BLaER1 treated with 17β-estradiol and CSF1 and Interleukin-3, amounts not matched to agents 10 nM and 100 nM (cell line): ENCODE measurements around the gene ARHGAP15.

Experiments used
- H3K27ac ChIP-seq, 11 experiments: shearing (Covaris generic); formaldehyde crosslinking; 2 replicates each; pipeline ENCODE4 v1.8.1; 2022
- H3K27me3 ChIP-seq, 11 experiments: shearing (Covaris generic); formaldehyde crosslinking; 2 replicates each; pipeline ENCODE4 v1.8.1; 2022
- H3K36me3 ChIP-seq, 11 experiments: shearing (Covaris generic); formaldehyde crosslinking; 2 replicates each; pipeline ENCODE4 v1.8.1; 2022
- H3K4me1 ChIP-seq, 10 experiments: shearing (Covaris generic); formaldehyde crosslinking; 2 replicates each; pipeline ENCODE4 v1.8.1; 2022
- H3K4me2 ChIP-seq, 11 experiments: shearing (Covaris generic); formaldehyde crosslinking; 2 replicates each; pipeline ENCODE4 v1.8.1; 2022
- H3K4me3 ChIP-seq, 10 experiments: shearing (Covaris generic); formaldehyde crosslinking; 2 replicates each; pipeline ENCODE4 v1.8.1; 2022
- H3K9ac ChIP-seq, 11 experiments: shearing (Covaris generic); formaldehyde crosslinking; 2 replicates each; pipeline ENCODE4 v1.8.1; 2022
- H3K9me3 ChIP-seq, 11 experiments: shearing (Covaris generic); formaldehyde crosslinking; replicated peaks in 1 of 11; 2 replicates each; pipeline ENCODE4 v1.8.1; 2022
- H4K20me1 ChIP-seq, 11 experiments: shearing (Covaris generic); formaldehyde crosslinking; 2 replicates each; pipeline ENCODE4 v1.8.1; 2022
- Cebpa-rat ChIP-seq, 11 experiments: shearing (Covaris generic); IDR thresholded peaks; 2 replicates each; pipeline ENCODE4 v1.8.1; 2022

The ARHGAP15 gene

GRCh38 chr2:143498496-143498895, 369.3 kb downstream of the ARHGAP15 start:
- Histone ChIP-seq H3K9me3 (peaks cover 0 to 9% (median 3%) of the 10 kb centered on the region in 11 experiments; a peak in 11 of 22 replicates), H3K4me1 (no peaks in the 10 kb centered on the region), H3K4me3 (no peak overlapping the region), H3K27ac (no peak overlapping the region), H3K27me3 (no peaks in the 10 kb centered on the region), H3K4me2 (no peak overlapping the region), H3K36me3 (peaks cover 2 to 33% (median 10%) of the 10 kb centered on the region in 11 experiments; a peak in 15 of 22 replicates), H4K20me1 (no peaks in the 10 kb centered on the region; a peak in 2 of 22 replicates), H3K9ac (no peak overlapping the region)
- TF ChIP-seq Cebpa-rat (IDR thresholded peaks at IDR 0.05), result no peak

GRCh38 chr2:143499061-143499460, 369.8 kb downstream of the ARHGAP15 start:
- no peak overlapping the region for H3K4me3 ChIP-seq

DNA sequence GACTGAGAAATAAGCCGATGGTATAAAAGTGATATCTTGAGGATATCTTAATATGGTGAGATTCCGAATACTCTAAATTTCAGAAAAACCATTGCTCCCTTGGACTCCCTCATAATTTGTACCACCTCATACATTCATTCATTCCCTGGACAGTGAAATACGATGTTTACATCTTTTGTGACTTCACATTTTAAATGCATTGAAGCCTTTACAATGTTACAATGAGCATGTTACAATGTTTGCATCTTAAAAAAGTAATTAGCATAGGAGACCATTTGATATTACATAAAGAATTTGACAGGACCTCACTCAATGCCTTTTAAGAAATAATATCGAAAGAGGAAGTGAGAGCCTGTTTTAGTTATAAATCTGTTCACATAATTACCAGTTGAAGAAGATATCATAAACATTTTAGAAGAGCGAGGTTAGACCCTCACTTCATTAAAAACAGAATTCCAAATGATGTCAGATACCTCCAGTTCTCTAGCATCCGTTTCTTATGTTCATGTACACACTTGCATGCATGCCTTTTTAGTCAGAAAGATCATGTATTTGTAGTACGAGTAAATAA, 372.0 kb downstream of the ARHGAP15 start:
- no peaks in the 10 kb centered on the region for H3K9me3 ChIP-seq
- H3K4me2 ChIP-seq, result no peak overlapping the region
- H3K36me3 ChIP-seq, result peaks cover 0 to 42% (median 16%) of the 10 kb centered on the region in 11 experiments; a peak in 13 of 22 replicates

More at GRCh38 chr2:143499061-143499460, 369.8 kb downstream of the ARHGAP15 start:
- no peak overlapping the region for H3K27ac ChIP-seq
- H3K4me1 ChIP-seq, result no peaks in the 10 kb centered on the region
- H3K9ac ChIP-seq, result no peak overlapping the region
- no peak overlapping the region for H3K4me2 ChIP-seq
- no peaks in the 10 kb centered on the region for H3K27me3 ChIP-seq
- H4K20me1 ChIP-seq, result no peaks in the 10 kb centered on the region; a peak in 3 of 22 replicates
- H3K36me3 ChIP-seq, result peaks cover 0 to 34% (median 11%) of the 10 kb centered on the region in 11 experiments; a peak in 11 of 22 replicates
- peaks cover 0 to 6% (median 0%) of the 10 kb centered on the region in 11 experiments; a peak in 1 of 22 replicates for H3K9me3 ChIP-seq
- TF ChIP-seq Cebpa-rat (IDR thresholded peaks at IDR 0.05), result no peak

DNA sequence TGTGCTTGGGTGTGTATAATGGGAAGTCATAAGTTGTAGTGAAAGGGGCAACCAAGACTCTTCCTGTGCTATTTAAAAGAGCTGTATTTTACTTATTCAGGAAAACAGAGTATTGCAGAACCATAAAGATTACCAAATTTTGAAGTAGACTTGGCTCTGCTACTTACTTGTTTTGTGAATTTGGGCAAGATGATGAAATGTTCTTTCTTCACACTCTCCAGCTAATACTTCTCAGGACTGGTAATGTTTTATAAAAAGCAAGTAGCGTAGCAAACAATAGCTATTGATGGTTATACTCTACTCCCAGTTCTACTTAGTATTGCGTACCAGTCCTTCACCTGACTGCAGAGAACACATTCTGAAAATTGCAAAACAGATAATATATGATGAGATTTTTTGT, 374.1 kb downstream of the ARHGAP15 start:
- H3K4me2 ChIP-seq, result no peak overlapping the region
- H3K36me3 ChIP-seq, result peaks cover 0 to 49% (median 16%) of the 10 kb centered on the region in 11 experiments; a peak in 13 of 22 replicates
- H3K27me3 ChIP-seq, result no peaks in the 10 kb centered on the region
- no peaks in the 10 kb centered on the region for H3K4me1 ChIP-seq
- H3K9ac ChIP-seq, result no peak overlapping the region
- TF ChIP-seq Cebpa-rat (IDR thresholded peaks at IDR 0.05), result no peak
- H3K9me3 ChIP-seq, result no peaks in the 10 kb centered on the region
- H3K27ac ChIP-seq, result no peak overlapping the region
- H3K4me3 ChIP-seq, result no peak overlapping the region
- peaks cover 0 to 6% (median 0%) of the 10 kb centered on the region in 11 experiments; a peak in 1 of 22 replicates for H4K20me1 ChIP-seq

More for the DNA sequence above, 372.0 kb downstream of the ARHGAP15 start:
- H3K27ac ChIP-seq, result no peak overlapping the region
- H3K4me1 ChIP-seq, result no peaks in the 10 kb centered on the region
- no peaks in the 10 kb centered on the region for H3K27me3 ChIP-seq
- no peak overlapping the region for H3K4me3 ChIP-seq
- no peak overlapping the region for H3K9ac ChIP-seq
- TF ChIP-seq Cebpa-rat (IDR thresholded peaks at IDR 0.05), result no peak
- H4K20me1 ChIP-seq, result peaks cover 0 to 6% (median 0%) of the 10 kb centered on the region in 11 experiments; a peak in 3 of 22 replicates

DNA sequence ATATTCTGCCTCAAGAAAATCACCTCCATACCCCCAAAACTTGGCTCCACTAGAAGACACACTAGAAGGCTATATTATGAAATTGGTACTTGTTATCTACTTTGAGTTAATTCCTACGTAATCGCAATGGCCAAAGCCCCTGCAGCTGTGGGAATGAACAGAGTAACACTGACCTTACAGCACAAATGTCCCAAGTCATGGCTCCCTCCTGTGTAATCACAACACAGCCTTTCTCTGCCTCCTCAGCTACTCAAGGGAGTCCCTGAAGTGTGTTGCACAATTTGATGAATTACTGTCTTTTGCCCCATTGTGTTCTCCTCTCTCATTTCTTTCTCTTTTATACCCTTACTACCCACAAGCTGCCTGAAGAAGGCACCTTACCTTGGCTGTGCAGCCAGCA, 375.2 kb downstream of the ARHGAP15 start:
- no peak overlapping the region for H3K4me2 ChIP-seq
- H3K27ac ChIP-seq, result no peak overlapping the region
- no peak for TF ChIP-seq Cebpa-rat (IDR thresholded peaks at IDR 0.05)
- H3K4me3 ChIP-seq, result no peak overlapping the region
- no peaks in the 10 kb centered on the region for H3K27me3 ChIP-seq
- no peaks in the 10 kb centered on the region for H3K9me3 ChIP-seq
- peaks cover 0 to 6% (median 0%) of the 10 kb centered on the region in 11 experiments; a peak in 1 of 22 replicates for H4K20me1 ChIP-seq
- H3K9ac ChIP-seq, result no peak overlapping the region
- peaks cover 0 to 50% (median 16%) of the 10 kb centered on the region in 11 experiments; a peak in 13 of 22 replicates for H3K36me3 ChIP-seq
- H3K4me1 ChIP-seq, result no peaks in the 10 kb centered on the region

DNA sequence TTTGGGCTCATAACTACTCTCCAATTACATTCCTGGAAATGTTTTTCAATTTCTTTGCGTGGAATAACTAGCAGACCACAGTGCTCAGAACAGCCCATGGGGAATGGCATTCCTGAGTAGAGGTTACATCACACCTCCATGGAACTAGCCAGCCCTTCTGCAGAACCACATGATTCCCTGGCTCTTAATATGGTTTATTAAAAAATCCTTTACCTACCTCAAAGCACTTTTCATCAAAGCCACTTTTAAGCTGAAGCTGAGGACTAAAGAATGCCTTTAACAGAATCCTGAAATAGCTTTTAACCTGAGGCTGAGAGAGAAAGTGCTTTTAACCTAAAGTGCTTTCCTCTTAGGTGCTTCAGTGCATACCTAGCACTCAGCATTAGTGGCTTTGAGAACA, 376.3 kb downstream of the ARHGAP15 start:
- H3K4me1 ChIP-seq, result no peaks in the 10 kb centered on the region
- H3K4me3 ChIP-seq, result no peak overlapping the region
- no peak for TF ChIP-seq Cebpa-rat (IDR thresholded peaks at IDR 0.05)
- no peaks in the 10 kb centered on the region for H3K27me3 ChIP-seq
- peaks cover 0 to 6% (median 0%) of the 10 kb centered on the region in 11 experiments; a peak in 1 of 22 replicates for H4K20me1 ChIP-seq
- peaks cover 0 to 53% (median 16%) of the 10 kb centered on the region in 11 experiments; a peak in 13 of 22 replicates for H3K36me3 ChIP-seq
- no peak overlapping the region for H3K9ac ChIP-seq
- no peak overlapping the region for H3K4me2 ChIP-seq
- H3K9me3 ChIP-seq, result no peaks in the 10 kb centered on the region
- H3K27ac ChIP-seq, result no peak overlapping the region

DNA sequence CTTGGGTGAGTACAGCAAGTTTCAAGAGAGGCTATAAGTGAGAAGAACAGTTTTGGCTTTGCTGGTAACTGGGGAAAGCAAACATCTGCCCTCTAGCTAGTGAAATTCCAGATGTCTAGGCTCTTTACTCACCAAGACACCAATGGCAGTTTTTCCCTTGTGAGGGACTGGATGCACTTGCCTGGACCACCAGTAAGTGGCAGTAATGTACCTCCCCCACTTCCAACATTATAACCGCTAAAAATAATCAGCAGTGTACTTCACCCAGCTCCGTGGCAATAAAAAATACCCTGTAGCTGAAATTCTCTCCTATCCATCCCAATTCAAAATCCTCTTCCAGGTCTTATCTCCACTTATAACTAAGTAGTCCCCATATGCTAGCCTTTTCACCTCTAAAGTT, 383.9 kb downstream of the ARHGAP15 start:
- Histone ChIP-seq H3K4me2 (no peak overlapping the region), H4K20me1 (peaks cover 0 to 8% (median 0%) of the 10 kb centered on the region in 11 experiments; a peak in 1 of 22 replicates), H3K27me3 (no peaks in the 10 kb centered on the region), H3K4me1 (no peaks in the 10 kb centered on the region), H3K4me3 (no peak overlapping the region), H3K36me3 (peaks cover 4 to 38% (median 13%) of the 10 kb centered on the region in 11 experiments; a peak in 16 of 22 replicates), H3K9me3 (peaks cover 0 to 5% (median 0%) of the 10 kb centered on the region in 11 experiments; a peak in 4 of 22 replicates), H3K9ac (peak overlapping the region in 1 of 11 experiments; percentile 18; a peak in 1 of 22 replicates), H3K27ac (no peak overlapping the region)
- TF ChIP-seq Cebpa-rat (IDR thresholded peaks at IDR 0.05), result no peak

GRCh38 chr2:143514413-143514812, 385.2 kb downstream of the ARHGAP15 start:
- H3K27me3 ChIP-seq, result no peaks in the 10 kb centered on the region
- H3K4me3 ChIP-seq, result no peak overlapping the region
- no peak overlapping the region for H3K9ac ChIP-seq
- no peak for TF ChIP-seq Cebpa-rat (IDR thresholded peaks at IDR 0.05)
- peaks cover 0 to 8% (median 0%) of the 10 kb centered on the region in 11 experiments; a peak in 1 of 22 replicates for H4K20me1 ChIP-seq
- no peak overlapping the region for H3K27ac ChIP-seq
- H3K36me3 ChIP-seq, result peaks cover 10 to 49% (median 22%) of the 10 kb centered on the region in 11 experiments; a peak in 18 of 22 replicates
- H3K4me2 ChIP-seq, result no peak overlapping the region
- H3K4me1 ChIP-seq, result no peaks in the 10 kb centered on the region
- H3K9me3 ChIP-seq, result peaks cover 0 to 5% (median 0%) of the 10 kb centered on the region in 11 experiments; a peak in 4 of 22 replicates

DNA sequence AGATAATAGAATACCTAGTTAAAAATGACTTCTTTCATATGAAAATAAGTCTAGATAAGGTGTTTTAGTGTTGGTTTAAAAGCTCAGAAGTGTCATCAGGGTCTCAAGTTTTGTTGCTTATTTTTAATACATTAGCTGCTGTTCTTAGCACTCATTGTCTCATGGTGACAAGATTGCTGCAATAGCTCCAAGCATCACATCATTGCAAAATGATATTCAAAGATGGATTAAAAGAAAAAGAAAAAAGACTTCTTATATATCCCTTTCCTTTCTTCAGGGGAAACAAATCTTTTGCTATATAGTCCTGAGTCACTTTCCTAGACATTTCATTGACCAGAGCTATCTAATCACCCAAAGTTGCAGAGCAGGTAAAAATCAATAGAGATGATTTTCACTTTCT, 386.1 kb downstream of the ARHGAP15 start:
- Histone ChIP-seq H3K4me2 (no peak overlapping the region), H3K9ac (no peak overlapping the region), H3K9me3 (peaks cover 0 to 5% (median 0%) of the 10 kb centered on the region in 11 experiments; a peak in 4 of 22 replicates), H3K4me3 (no peak overlapping the region), H3K27ac (no peak overlapping the region), H3K27me3 (no peaks in the 10 kb centered on the region), H3K36me3 (peaks cover 13 to 56% (median 31%) of the 10 kb centered on the region in 11 experiments; a peak in 18 of 22 replicates), H4K20me1 (peaks cover 0 to 8% (median 0%) of the 10 kb centered on the region in 11 experiments; a peak in 1 of 22 replicates), H3K4me1 (no peaks in the 10 kb centered on the region)
- no peak for TF ChIP-seq Cebpa-rat (IDR thresholded peaks at IDR 0.05)
